SK-N-MC (cell line): ENCODE measurements around the gene FBXL14.

Experiments
- EZH2 ChIP-seq: fragments of 200-600 bp; sonication (generic); IDR thresholded peaks from one replicate; pipeline ENCODE4 v1.6.1; 2017; ENCODE audit warnings: antibody characterized with exemption
- FOXP2 ChIP-seq: optimal IDR thresholded peaks from 2 replicates; pipeline ENCODE3; 2011; ENCODE audit warnings: mild to moderate bottlenecking, moderate library complexity; ENCODE audit not compliant: insufficient read depth; ENCODE audit errors: extremely low read length, control extremely low read depth
- POLR2AphosphoS5 ChIP-seq: IDR thresholded peaks from 2 replicates; pipeline ENCODE4 v1.6.1; 2012; ENCODE audit warnings: mild to moderate bottlenecking, low read depth, low read length, borderline replicate concordance

DNA sequence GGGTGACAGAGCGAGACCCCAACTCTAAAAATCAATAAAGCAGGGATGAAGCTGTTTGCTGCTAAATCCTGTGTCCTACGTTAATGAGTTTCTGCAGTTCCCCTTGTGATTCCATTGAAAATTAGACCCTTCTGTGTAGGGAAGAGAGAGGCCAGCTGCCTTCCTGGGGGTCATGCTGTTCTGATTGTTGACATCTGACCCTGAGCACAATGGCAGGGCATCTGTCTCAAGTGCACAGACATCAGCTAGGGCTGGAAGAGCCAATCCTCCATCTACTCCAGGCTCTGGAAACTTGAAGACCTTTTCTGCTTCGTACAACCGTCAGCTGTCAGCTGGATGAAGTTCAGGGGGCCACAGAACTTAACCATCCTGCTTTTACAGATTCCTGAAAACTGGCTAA, 10.1 kb downstream of the FBXL14 start:
- TF ChIP-seq POLR2AphosphoS5 (no peak), EZH2 (no peak), FOXP2 (no peak)
